ENCODE results near the gene GCNA. TPM values are rescaled to one million over a fixed set of nuclear protein-coding genes. Genes with fewer than 3 reads are reported as not detected.

Gene GCNA
- total RNA-seq, 4 donors from 2014 or later = 1.2 to 7.9 (median 2.5) TPM

DNA sequence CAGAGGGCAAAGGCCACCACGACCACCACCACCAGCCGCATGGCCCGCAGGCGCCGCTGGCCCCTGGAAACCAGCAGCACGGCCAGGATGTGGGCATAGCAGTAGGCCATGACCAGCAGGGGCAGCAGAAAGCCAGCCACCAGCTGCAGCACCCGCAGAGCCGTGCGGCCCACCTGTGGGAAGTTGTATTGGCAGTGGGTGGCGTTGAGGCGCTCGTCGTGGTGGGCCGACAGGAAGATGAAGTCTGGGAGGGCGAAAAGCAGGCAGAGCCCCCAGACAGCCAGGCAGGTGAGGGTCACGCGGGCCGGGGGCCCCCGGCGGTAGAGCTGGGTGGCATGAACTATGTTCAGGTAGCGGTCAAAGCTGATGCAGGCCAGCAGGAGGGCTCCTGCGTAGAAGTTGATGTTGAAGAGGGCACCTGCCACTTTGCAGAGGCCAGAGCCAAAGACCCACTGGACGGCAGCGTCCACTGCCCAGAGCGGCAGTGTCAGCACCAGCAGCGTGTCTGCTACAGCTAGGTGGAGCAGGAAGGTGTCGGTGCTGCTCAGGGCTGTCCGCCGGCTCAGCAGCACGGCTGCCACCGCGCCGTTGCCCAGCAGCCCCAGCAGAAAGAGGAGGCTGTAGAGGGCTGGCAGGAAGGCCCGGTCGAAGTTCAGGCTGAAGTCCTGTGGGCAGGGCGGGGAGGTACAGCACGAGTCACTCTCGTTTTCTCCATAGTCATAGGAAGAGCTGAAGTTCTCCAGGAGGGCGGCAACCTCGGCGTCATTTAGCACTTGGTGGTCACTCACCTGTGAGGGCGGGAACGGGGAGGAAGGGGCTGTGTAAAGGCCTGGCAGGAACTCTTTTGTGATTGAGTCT is 38.7 kb downstream of the GCNA start:
- intact Hi-C loops (cut with DNase I; ENCODE audit: low total_unique reads) = no loop called here
- Histone ChIP-seq H3K27ac (no peak overlapping the region), H3K4me3 (no peak overlapping the region), H3K36me3 (no peaks in the 10 kb centered on the region), H3K4me1 (no peaks in the 10 kb centered on the region), H3K9me3 (no peaks in the 10 kb centered on the region), H3K27me3 (no peaks in the 10 kb centered on the region)
- TF ChIP-seq POLR2A (IDR thresholded peaks at IDR 0.05) (no peak), CTCF (IDR thresholded peaks at IDR 0.05) (no peak)
- DNase-seq = no peak

DNA sequence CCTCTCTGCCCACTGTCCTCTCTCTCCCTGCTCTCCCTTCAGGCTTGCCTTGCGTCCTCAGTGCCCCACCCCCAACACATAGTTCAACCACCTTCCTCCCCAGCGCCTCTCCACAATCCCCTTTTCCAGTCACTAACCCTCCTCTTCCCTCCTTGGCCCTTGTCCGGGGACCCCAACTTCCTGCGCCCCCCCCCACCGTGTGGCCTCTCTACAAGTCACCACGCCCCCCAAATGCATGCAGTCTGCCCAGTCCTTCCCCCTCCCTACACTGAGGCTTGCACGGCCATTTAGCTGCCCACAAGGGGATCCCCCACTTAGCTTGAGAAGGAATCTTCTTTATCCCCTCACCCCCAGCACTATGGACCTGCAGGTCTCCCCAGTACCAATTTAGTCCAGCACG is 39.5 kb downstream of the GCNA start:
- no peaks in the 10 kb centered on the region for H3K27me3 ChIP-seq
- H3K9me3 ChIP-seq = no peaks in the 10 kb centered on the region
- DNase-seq = no peak
- H3K27ac ChIP-seq = no peak overlapping the region
- intact Hi-C loops (cut with DNase I; ENCODE audit: low total_unique reads) = no loop called here
- no peak overlapping the region for H3K4me3 ChIP-seq
- H3K4me1 ChIP-seq = no peaks in the 10 kb centered on the region
- no peaks in the 10 kb centered on the region for H3K36me3 ChIP-seq
- TF ChIP-seq CTCF (IDR thresholded peaks at IDR 0.05) = no peak
- no peak for TF ChIP-seq POLR2A (IDR thresholded peaks at IDR 0.05)

DNA sequence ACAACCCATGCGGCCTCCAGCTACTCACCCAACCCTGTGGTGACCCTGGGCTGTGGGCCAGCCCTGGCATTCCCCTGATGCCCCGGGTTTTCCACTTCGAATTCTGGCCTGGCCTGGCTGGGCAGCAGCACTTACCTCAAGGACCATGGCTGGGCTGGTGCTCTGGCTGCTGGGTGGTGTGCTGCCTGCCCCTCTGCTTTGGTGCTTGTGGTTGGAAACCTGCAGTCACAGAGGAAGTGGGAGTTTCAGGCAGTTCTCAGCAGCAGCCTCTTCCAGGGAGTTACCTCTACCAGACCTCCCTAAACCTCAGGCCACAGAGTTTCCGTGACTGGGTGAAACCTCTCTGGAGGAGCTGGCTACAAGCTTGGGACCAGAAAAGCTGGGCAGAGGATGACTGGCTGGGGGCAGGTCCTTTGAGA is 40.1 kb downstream of the GCNA start, which contains the start of gene CXCR3:
TSS of gene CXCR3 (minus strand) at position 209 of the 419 bp plus-strand sequence. CDS start at position 147, 62 bp downstream.
- Histone ChIP-seq H3K27ac (no peak within 1 kb of the TSS), H3K27me3 (no peaks in the 10 kb centered on the region), H3K9me3 (no peaks in the 10 kb centered on the region), H3K4me1 (no peaks in the 10 kb centered on the region), H3K4me3 (no peak within 1 kb of the TSS), H3K36me3 (no peaks in the 10 kb centered on the region)
- intact Hi-C loops (cut with DNase I; ENCODE audit: low total_unique reads) = no loop called here
- no peak for DNase-seq
- TF ChIP-seq POLR2A (IDR thresholded peaks at IDR 0.05) = no peak
- TF ChIP-seq CTCF (IDR thresholded peaks at IDR 0.05) = no peak

DNA sequence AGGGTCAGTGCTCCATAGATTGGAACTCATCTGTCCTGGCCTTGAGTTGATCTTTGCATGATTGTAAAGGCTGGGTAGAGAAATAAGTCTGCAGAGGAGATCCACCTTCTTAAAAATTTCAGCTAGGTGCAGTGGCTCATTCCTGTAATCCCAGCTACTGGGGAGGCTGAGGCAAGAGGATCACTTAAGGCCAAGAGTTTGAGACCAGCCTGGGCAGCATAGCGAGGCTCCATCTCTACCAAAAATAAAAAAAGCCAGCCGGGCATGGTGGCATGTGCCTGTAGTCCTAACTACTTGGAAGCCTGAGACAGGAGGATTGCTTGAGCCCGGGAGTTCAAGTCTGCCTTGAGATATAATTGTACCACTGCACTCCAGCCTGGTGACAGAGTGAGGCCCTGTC is 40.5 kb downstream of the GCNA start:
- H3K27ac ChIP-seq = no peak overlapping the region
- H3K4me1 ChIP-seq = no peaks in the 10 kb centered on the region
- no peaks in the 10 kb centered on the region for H3K36me3 ChIP-seq
- H3K27me3 ChIP-seq = no peaks in the 10 kb centered on the region
- no peak overlapping the region for H3K4me3 ChIP-seq
- intact Hi-C loops (cut with DNase I; ENCODE audit: low total_unique reads) = no loop called here
- TF ChIP-seq CTCF (IDR thresholded peaks at IDR 0.05) (no peak), POLR2A (IDR thresholded peaks at IDR 0.05) (no peak)
- no peaks in the 10 kb centered on the region for H3K9me3 ChIP-seq
- no peak for DNase-seq

DNA sequence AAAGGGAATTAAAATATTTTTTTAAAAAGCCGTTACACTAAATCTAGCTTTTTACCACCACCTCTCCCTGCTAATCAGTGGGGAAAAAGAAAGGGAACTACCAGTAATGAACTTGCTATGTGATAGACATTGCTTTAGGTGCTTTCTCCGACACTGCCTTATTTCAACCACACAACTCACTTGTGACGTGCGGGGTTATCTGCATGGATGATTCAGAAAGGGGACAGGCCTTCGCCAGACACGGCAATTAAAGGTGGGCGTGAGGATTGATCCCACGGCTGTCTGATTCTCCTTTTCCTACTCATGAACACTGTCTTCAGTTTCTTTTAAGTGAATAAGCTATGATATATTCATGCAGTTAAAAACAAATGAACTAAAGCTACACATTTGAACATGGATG is 41.0 kb downstream of the GCNA start:
- H3K27ac ChIP-seq = no peak overlapping the region
- DNase-seq = no peak
- no peak overlapping the region for H3K4me3 ChIP-seq
- H3K36me3 ChIP-seq = no peaks in the 10 kb centered on the region
- intact Hi-C loops (cut with DNase I; ENCODE audit: low total_unique reads) = no loop called here
- H3K27me3 ChIP-seq = no peaks in the 10 kb centered on the region
- TF ChIP-seq POLR2A (IDR thresholded peaks at IDR 0.05) (no peak), CTCF (IDR thresholded peaks at IDR 0.05) (no peak)
- no peaks in the 10 kb centered on the region for H3K4me1 ChIP-seq
- H3K9me3 ChIP-seq = no peaks in the 10 kb centered on the region

Data from uterus (tissue), 4 donors.